Measurements from ENCODE around the gene MIGA2.

GRCh38 chr9:129093602-129094386, 57.4 kb downstream of the MIGA2 start:
- TF ChIP-seq CTCF (IDR thresholded peaks at IDR 0.05; ENCODE audit: control extremely low read depth in 1 of 3, insufficient read depth in 1 of 3, low read depth in 1 of 3, low read length in 3 of 3) (no peak), KDM1A (IDR thresholded peaks at IDR 0.05; ENCODE audit: borderline replicate concordance, low read length) (no peak), YY1 (IDR thresholded peaks at IDR 0.05; ENCODE audit: low read depth, low read length) (no peak), POLR2AphosphoS5 (IDR thresholded peaks at IDR 0.05; ENCODE audit: low read depth, low read length) (no peak), BACH1 (IDR thresholded peaks at IDR 0.05; ENCODE audit: low read length) (no peak), BRCA1 (IDR thresholded peaks at IDR 0.05; ENCODE audit: low read depth, low read length) (no peak), JUND (IDR thresholded peaks at IDR 0.05; ENCODE audit: low read length) (no peak), POLR2A (IDR thresholded peaks at IDR 0.05; ENCODE audit: control extremely low read depth in 1 of 2, low read depth in 2 of 2, low read length in 2 of 2) (no peak), HDAC2 (IDR thresholded peaks at IDR 0.05; ENCODE audit: borderline replicate concordance in 1 of 2, low read depth in 2 of 2, low read length in 2 of 2) (no peak), ZNF274 (IDR thresholded peaks at IDR 0.05; ENCODE audit: borderline replicate concordance, extremely low read depth, low read length) (no peak), GABPA (IDR thresholded peaks at IDR 0.05; ENCODE audit: borderline replicate concordance, insufficient read depth, low read length) (no peak), EP300 (IDR thresholded peaks at IDR 0.05; ENCODE audit: borderline replicate concordance in 1 of 2, low read depth in 2 of 2, low read length in 2 of 2) (no peak), SP2 (IDR thresholded peaks at IDR 0.05; ENCODE audit: low read length) (no peak)

All from H1 (cell line).